H9 (cell line): Measurements from ENCODE around the gene KCTD6. TPM values are rescaled to one million over a fixed set of nuclear protein-coding genes. Genes with fewer than 3 reads are reported as not detected.

Source experiments
- DNase-seq: peaks from one replicate; pipeline ENCODE4 v3.0.0-alpha.2; 2017
- H2AFZ ChIP-seq: one replicate; pipeline ENCODE4 v1.6.1; 2013; ENCODE audit warnings: mild to moderate bottlenecking, low read length, control low read depth, moderate library complexity
- H2AK5ac ChIP-seq: 2 replicates; pipeline ENCODE4 v1.6.1; 2013; ENCODE audit warnings: low read length, control low read depth, mixed read lengths; ENCODE audit not compliant: insufficient read length
- H2BK120ac ChIP-seq: one replicate; pipeline ENCODE4 v1.6.1; 2013; ENCODE audit warnings: low read depth, mild to moderate bottlenecking, low read length, control low read depth, inconsistent platforms; ENCODE audit not compliant: poor library complexity, severe bottlenecking
- H2BK12ac ChIP-seq: 2 replicates; pipeline ENCODE4 v1.6.1; 2013; ENCODE audit warnings: low read length, control low read depth, mixed read lengths, low read depth; ENCODE audit not compliant: insufficient read length
- H2BK15ac ChIP-seq: 2 replicates; pipeline ENCODE4 v1.6.1; 2013; ENCODE audit warnings: low read depth, low read length, control low read depth
- H2BK20ac ChIP-seq: one replicate; pipeline ENCODE4 v1.6.1; 2013; ENCODE audit warnings: low read depth, mild to moderate bottlenecking, low read length, control low read depth, inconsistent platforms; ENCODE audit not compliant: poor library complexity, severe bottlenecking
- H2BK5ac ChIP-seq: 2 replicates; pipeline ENCODE4 v1.6.1; 2013; ENCODE audit warnings: low read length, control low read depth, mixed read lengths; ENCODE audit not compliant: insufficient read length
- H3K14ac ChIP-seq: 2 replicates; pipeline ENCODE4 v1.6.1; 2013; ENCODE audit warnings: low read length, control low read depth; ENCODE audit not compliant: insufficient read depth
- H3K18ac ChIP-seq: 2 replicates; pipeline ENCODE4 v1.6.1; 2013; ENCODE audit warnings: low read depth, mild to moderate bottlenecking, mixed read lengths, low read length, control low read depth; ENCODE audit not compliant: insufficient read length
- H3K23ac ChIP-seq: 2 replicates; pipeline ENCODE4 v1.6.1; 2013; ENCODE audit warnings: low read length, control low read depth, mixed read lengths, low read depth; ENCODE audit not compliant: insufficient read length
- H3K23me2 ChIP-seq: 2 replicates; pipeline ENCODE4 v1.6.1; 2013; ENCODE audit warnings: low read depth, mild to moderate bottlenecking, mixed read lengths, low read length, control low read depth; ENCODE audit not compliant: insufficient read length, poor library complexity, severe bottlenecking
- H3K27ac ChIP-seq: 2 replicates; pipeline ENCODE4 v1.5.1; 2013; ENCODE audit warnings: low read length, control low read depth, mixed read lengths, low read depth; ENCODE audit not compliant: insufficient read length
- H3K27me3 ChIP-seq: 2 replicates; pipeline ENCODE4 v1.6.1; 2013; ENCODE audit warnings: low read length, control low read depth, inconsistent platforms; ENCODE audit not compliant: insufficient read depth
- H3K4ac ChIP-seq: 2 replicates; pipeline ENCODE4 v1.6.1; 2013; ENCODE audit warnings: low read depth, mild to moderate bottlenecking, control low read depth, inconsistent platforms, low read length, moderate library complexity
- H3K4me1 ChIP-seq: 2 replicates; pipeline ENCODE4 v1.6.1; 2013; ENCODE audit warnings: low read length, control low read depth, inconsistent platforms; ENCODE audit not compliant: insufficient read depth
- H3K4me2 ChIP-seq: 2 replicates; pipeline ENCODE4 v1.6.1; 2013; ENCODE audit warnings: low read length, control low read depth, mixed read lengths; ENCODE audit not compliant: insufficient read length, insufficient read depth
- H3K56ac ChIP-seq: 2 replicates; pipeline ENCODE4 v1.6.1; 2013; ENCODE audit warnings: low read depth, mild to moderate bottlenecking, mixed read lengths, low read length, control low read depth; ENCODE audit not compliant: insufficient read length
- H3K79me1 ChIP-seq: 2 replicates; pipeline ENCODE4 v1.6.1; 2013; ENCODE audit warnings: low read depth, mild to moderate bottlenecking, moderate library complexity, low read length, control low read depth, inconsistent platforms; ENCODE audit not compliant: insufficient read depth, poor library complexity, severe bottlenecking
- H3K79me2 ChIP-seq: 2 replicates; pipeline ENCODE4 v1.6.1; 2013; ENCODE audit warnings: low read length, control low read depth, inconsistent platforms; ENCODE audit not compliant: insufficient read depth
- H3K9ac ChIP-seq: 2 replicates; pipeline ENCODE4 v1.6.1; 2013; ENCODE audit warnings: low read length, control low read depth, mixed read lengths; ENCODE audit not compliant: insufficient read length; ENCODE audit errors: extremely low read depth
- H3K9me3 ChIP-seq: one replicate; pipeline ENCODE4 v1.6.1; 2013; ENCODE audit warnings: low read depth, low read length, inconsistent platforms; ENCODE audit not compliant: control insufficient read depth
- H3T11ph ChIP-seq: one replicate; pipeline ENCODE4 v1.6.1; 2013; ENCODE audit warnings: mild to moderate bottlenecking, low read length, control low read depth, inconsistent platforms
- H4K20me1 ChIP-seq: one replicate; pipeline ENCODE4 v1.6.1; 2013; ENCODE audit not compliant: control insufficient read depth, insufficient read length, insufficient read depth
- H4K5ac ChIP-seq: 2 replicates; pipeline ENCODE4 v1.6.1; 2013; ENCODE audit warnings: low read depth, mild to moderate bottlenecking, mixed read lengths, low read length, control low read depth; ENCODE audit not compliant: insufficient read length
- H4K8ac ChIP-seq: replicated peaks from 2 replicates; pipeline ENCODE4 v1.6.1; 2013; ENCODE audit warnings: low read length, control low read depth, mixed read lengths, low read depth; ENCODE audit not compliant: insufficient read length
- H4K91ac ChIP-seq: 2 replicates; pipeline ENCODE4 v1.6.1; 2013; ENCODE audit warnings: low read depth, mild to moderate bottlenecking, moderate library complexity, mixed read lengths, low read length, control low read depth; ENCODE audit not compliant: insufficient read length
- H3K27ac Mint-ChIP-seq, 3 experiments: 2 replicates in 2 of 3; 3 replicates in 1 of 3; pipeline ENCODE4 v1.8.0; 2020 to 2021; ENCODE audit warnings: mixed read lengths in 3 of 3, mild to moderate bottlenecking in 1 of 3, moderate library complexity in 1 of 3
- H3K27me3 Mint-ChIP-seq: 2 replicates; pipeline ENCODE4 v1.8.0; 2021; ENCODE audit warnings: low read depth, mild to moderate bottlenecking, moderate library complexity, mixed read lengths
- H3K36me3 Mint-ChIP-seq, 3 experiments: 2 replicates in 2 of 3; 3 replicates in 1 of 3; pipeline ENCODE4 v1.8.0; 2020 to 2021; ENCODE audit warnings: low read depth in 3 of 3, mixed read lengths in 3 of 3; ENCODE audit not compliant: insufficient read depth in 1 of 3
- H3K4me1 Mint-ChIP-seq, 2 experiments: 2 replicates each; pipeline ENCODE4 v1.8.0; 2020; ENCODE audit warnings: mixed read lengths in 2 of 2
- H3K4me3 Mint-ChIP-seq, 2 experiments: 2 replicates in 1 of 2; 3 replicates in 1 of 2; pipeline ENCODE4 v1.8.0; 2020 to 2021; ENCODE audit warnings: mild to moderate bottlenecking in 2 of 2, mixed read lengths in 2 of 2, moderate library complexity in 1 of 2
- H3K9me3 Mint-ChIP-seq, 2 experiments: 2 replicates in 1 of 2; 3 replicates in 1 of 2; pipeline ENCODE4 v1.8.0; 2020; ENCODE audit warnings: mild to moderate bottlenecking in 2 of 2, mixed read lengths in 2 of 2, moderate library complexity in 1 of 2
- WGBS: extraction: QIAGEN DNeasy Blood & Tissue Kit; methylation state at CpG from one replicate; pipeline ENCODE4 v1.1.7; 2013; ENCODE audit warnings: missing lambda C conversion rate, low lambda C conversion rate, mixed read lengths; ENCODE audit not compliant: insufficient read length; ENCODE audit errors: extremely low coverage; 5-methylcytosine and 5-hydroxymethylcytosine counted together
- total RNA-seq: library from RNA; stranded (reverse); gene quantifications from 2 replicates; pipeline ENCODE4 v1.2.1, GENCODE V29; 2021
- TF ChIP-seq, protein P1 (sequence below): fragments of 200-600 bp; sonication (generic); conservative IDR thresholded peaks from 3 replicates; pipeline ENCODE4 v1.8.0; 2021; ENCODE audit warnings: antibody characterized with exemption, mild to moderate bottlenecking

Gene KCTD6
- total RNA-seq, 1 experiment from 2014 or later, result 14.2 TPM

GRCh38 chr3:58464866-58465265, 27.0 kb upstream of the KCTD6 start:
- DNase-seq, result no peak
- no peak overlapping the region for H3K27ac Mint-ChIP-seq
- Histone ChIP-seq H4K91ac (no peak overlapping the region), H2AFZ (no peak overlapping the region), H3K56ac (no peak overlapping the region), H2BK20ac (no peak overlapping the region), H2BK5ac (no peak overlapping the region), H3K23ac (no peak overlapping the region), H2BK15ac (no peak overlapping the region), H3K4me2 (no peak overlapping the region), H3K27ac (no peak overlapping the region), H3K79me2 (no peaks in the 10 kb centered on the region), H3K4ac (no peak overlapping the region), H4K20me1 (no peaks in the 10 kb centered on the region), H3K9me3 (no peaks in the 10 kb centered on the region), H3K18ac (no peak overlapping the region), H3K23me2 (no peaks in the 10 kb centered on the region), H3K4me1 (peaks cover 5% of the 10 kb centered on the region; the same call in 1 of the 2 replicates), H4K5ac (no peak overlapping the region), H2BK120ac (no peak overlapping the region), H3T11ph (no peak overlapping the region), H3K27me3 (no peaks in the 10 kb centered on the region), H2BK12ac (no peak overlapping the region), H3K14ac (no peak overlapping the region), H3K79me1 (no peaks in the 10 kb centered on the region), H3K9ac (no peak overlapping the region), H4K8ac (no peak overlapping the region), H2AK5ac (no peak overlapping the region)
- WGBS, result no CpG with 5 or more reads among the region's 3 CpGs
- no peaks in the 10 kb centered on the region for H3K36me3 Mint-ChIP-seq
- no peak overlapping the region for H3K4me3 Mint-ChIP-seq
- TF ChIP-seq, protein P1, sequence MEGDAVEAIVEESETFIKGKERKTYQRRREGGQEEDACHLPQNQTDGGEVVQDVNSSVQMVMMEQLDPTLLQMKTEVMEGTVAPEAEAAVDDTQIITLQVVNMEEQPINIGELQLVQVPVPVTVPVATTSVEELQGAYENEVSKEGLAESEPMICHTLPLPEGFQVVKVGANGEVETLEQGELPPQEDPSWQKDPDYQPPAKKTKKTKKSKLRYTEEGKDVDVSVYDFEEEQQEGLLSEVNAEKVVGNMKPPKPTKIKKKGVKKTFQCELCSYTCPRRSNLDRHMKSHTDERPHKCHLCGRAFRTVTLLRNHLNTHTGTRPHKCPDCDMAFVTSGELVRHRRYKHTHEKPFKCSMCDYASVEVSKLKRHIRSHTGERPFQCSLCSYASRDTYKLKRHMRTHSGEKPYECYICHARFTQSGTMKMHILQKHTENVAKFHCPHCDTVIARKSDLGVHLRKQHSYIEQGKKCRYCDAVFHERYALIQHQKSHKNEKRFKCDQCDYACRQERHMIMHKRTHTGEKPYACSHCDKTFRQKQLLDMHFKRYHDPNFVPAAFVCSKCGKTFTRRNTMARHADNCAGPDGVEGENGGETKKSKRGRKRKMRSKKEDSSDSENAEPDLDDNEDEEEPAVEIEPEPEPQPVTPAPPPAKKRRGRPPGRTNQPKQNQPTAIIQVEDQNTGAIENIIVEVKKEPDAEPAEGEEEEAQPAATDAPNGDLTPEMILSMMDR, result no peak
- no peaks in the 10 kb centered on the region for H3K27me3 Mint-ChIP-seq
- H3K9me3 Mint-ChIP-seq, result no peaks in the 10 kb centered on the region
- peaks cover 11 to 12% of the 10 kb centered on the region in 2 experiments for H3K4me1 Mint-ChIP-seq
